ENCODE measurements around the gene TTC7B.

The TTC7B gene

DNA sequence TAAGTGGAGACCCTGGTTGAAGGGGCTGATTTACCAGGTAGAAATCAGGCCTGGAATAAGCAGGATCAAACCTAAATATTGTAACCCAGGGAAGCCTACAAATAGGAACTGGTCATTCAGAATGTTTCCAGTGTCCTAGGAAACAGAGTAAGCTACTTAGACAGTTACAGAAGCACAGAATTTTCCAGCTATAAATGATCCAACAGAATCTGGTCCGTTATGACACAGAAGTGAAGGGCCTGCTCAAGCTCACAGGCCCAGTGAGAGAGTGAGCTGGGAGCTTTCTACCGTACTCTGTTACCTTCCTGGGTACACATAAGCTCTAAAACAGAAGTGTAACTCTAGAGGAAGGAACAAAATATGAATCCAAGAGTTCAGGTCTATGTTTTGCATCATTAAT is 119.1 kb downstream of the TTC7B start:
- no peak for DNase-seq

DNA sequence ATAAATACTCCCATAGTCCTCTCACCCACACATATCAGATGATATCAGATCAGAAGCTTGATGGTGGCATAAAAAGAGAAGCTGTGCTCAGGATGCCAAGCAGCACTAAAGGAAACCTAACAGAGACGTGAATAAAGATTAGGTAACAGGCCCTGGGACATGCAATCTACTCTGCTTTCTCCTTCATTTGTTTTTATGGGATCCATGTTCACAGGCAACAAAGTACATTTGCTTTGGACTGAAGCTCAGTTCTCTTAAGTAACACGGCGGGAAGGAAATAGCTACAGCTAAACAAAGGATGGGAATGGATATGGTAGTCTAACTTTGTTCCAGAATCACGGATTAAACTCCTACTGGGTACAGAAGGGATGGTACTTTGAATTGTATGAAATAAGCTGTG is 119.5 kb downstream of the TTC7B start:
- no peak for DNase-seq

DNA sequence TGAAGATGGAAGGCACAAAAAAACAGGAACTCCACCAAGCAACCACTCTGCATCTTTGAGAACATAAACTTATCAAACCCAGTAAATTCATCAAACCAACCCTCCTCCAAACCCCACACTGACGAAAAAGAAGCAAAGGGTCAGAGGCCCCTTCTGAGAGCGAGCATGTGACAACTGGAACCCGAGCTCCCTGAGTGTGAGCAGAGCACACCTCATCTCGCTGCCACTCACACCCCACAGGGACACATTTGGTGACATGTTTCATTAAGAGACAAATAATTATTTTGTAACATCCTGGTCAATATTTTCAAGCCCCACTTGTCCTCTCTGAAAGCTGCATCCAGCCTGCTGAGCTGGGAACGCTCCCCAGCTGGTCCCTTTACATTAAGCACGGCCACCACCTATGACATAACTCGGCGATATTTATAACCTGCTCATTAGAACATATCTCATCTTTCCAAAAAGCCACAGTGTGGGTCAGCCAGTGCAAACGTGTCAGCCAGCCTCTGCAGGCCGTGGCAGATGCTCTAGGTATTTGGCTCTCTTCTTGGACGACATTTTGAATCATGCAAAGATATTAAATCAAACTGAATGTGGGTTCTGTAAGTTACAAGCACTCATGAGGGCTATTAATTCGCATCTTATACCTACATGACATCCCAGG is 120.1 kb downstream of the TTC7B start:
- no peak for DNase-seq

DNA sequence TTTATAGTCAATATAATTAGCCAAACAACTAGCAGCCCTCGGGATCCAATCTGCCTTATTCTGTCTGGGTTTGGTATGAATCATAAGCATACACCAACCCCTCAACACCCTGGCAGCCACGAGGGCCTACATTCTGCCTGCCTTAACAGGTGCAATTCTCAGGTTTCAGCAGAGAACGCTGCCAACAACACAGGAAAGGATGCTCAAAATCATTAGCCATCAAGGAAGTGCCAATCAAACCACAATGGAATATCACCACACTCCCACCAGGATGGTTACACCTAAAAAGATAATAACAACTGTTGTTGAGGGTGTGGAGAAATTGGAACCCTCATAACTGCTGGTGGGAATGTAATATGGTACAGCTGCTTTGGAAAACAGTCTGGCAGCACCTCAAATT is 122.8 kb downstream of the TTC7B start:
- no peak for DNase-seq

DNA sequence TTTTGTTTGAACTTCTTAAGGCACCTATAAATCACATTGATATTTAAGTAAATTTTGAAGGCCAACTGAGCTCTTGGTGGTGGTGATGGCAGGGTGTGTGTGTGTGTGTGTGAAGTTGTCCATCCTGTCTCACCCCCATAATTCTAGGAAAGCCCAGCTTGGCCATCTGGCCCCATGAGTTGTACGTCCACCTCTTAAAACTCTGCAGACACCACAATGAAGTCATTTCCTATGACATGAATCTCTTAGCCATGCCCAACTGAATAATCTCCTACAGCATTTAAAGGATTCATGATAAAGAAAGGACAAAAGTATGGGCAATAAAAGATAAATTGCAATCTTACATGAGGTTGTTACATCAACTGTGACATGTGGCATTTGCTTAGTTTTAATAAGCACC is 123.4 kb downstream of the TTC7B start:
- no peak for DNase-seq

DNA sequence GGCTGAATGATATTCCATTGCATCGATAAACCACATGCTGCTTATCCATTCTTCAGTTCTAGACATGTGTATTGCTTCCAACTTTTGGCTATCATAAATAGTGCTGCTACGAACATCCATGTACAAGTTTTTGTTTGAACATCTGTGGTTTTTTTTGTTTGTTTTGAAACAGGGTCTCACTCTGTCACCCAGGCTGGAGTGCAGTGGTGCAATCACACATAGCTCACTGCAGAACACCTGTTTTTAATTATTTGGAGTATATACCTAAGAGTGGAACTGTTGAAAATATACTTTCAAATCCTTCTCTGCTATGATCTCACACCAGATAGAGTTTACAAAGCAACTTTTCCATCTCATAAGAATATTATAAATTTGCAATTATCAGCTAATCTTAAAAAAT is 124.2 kb downstream of the TTC7B start:
- DNase-seq, result no peak

DNA sequence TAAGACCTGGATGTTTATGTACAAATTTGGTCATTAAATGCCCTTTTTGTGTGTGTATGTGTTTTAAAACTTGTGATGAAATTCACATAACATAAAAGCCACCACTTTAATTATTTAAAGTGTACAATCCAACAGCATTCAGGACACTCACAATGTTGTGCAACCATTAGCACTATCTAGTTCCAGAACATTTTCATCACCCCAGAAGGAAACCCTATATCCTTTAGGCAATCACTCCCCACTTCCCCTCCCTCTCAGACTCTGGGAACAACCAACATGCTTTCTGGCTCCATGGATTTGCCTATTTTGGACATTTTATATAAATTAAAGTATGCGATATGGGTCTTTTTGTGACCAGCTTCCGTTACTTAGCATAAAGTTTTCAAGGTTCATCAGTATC is 124.6 kb downstream of the TTC7B start:
- no peak for DNase-seq

DNA sequence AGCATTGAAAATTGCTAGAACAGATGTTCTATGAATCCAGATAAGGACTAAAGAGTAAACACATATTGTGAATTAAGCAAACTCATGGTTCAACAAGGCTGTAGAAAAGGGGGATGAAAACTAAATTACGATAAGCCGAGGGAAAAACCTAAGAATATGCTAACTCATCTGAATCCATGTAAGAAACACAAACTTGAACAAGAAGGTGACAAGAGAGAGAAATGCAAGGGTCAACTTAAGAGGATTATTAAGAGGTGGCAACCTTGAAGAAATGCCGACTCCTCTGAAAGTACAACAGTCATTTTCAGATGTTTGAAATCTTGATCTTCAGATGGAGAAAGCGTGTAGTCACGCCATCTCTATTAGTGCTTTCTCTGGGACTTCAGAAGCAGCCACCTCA is 128.6 kb downstream of the TTC7B start:
- no peak for DNase-seq

DNA sequence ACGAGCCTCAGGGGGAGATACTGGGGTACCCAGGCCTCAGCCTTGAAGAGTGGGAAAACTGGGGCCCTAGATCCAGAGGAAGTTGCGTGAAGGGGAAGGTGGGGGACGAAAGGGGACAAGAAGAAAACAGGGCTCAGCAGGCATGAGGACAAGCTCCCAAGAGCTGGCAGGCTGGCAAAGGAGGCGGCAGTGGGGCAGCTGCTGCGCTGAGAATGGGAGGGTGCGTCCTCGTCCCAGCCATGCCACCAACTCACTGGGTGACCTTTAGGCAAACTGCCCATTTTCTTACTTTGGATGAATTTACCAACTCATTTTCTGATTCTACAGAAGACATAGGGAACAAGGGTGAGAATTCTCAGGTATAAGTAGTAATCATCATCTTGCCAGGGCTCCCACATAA is 133.6 kb downstream of the TTC7B start:
- no peak for DNase-seq

DNA sequence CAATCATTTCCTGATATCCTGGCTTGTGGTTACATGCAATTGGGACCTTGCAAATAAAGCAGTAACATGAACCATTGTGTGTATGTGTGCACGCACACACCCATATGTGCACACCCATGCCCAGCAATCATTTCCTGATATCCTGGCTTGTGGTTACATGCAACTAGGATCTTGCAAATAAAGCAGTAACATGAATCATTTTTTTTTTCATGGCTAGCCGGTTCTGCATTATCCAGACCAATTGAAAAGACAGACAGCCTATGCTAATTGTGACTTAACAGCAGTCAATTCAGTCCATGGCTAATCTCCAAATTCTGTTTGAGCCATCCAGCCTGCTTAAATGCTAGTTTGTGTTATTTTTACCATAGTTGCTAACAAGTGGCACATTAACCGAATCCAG is 134.3 kb downstream of the TTC7B start:
- no peak for DNase-seq

DNA sequence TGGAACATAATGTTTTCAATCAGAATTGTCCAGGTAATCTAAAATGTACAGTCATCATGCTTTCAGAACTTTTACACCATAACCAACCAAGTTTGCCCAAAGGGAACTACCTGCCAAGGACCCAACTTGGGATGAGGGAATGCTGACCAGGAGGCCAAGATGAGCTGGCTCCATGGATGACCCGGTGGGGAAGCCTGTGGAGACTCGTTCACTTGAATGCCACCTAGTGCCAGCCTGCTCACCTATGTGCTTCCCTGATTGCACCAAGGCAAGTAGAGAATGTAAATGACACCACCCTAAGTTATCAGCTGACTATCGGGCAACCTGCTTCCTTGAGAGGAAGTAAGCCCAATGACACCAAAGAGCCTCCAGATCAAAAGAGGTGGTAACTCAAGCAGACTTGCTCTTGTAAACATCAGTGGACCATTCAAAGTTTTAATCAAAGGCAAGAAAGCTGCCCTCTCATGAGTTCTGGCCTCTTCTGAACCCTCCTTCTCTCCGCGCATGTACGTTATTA is 137.3 kb downstream of the TTC7B start:
- DNase-seq, result no peak

DNA sequence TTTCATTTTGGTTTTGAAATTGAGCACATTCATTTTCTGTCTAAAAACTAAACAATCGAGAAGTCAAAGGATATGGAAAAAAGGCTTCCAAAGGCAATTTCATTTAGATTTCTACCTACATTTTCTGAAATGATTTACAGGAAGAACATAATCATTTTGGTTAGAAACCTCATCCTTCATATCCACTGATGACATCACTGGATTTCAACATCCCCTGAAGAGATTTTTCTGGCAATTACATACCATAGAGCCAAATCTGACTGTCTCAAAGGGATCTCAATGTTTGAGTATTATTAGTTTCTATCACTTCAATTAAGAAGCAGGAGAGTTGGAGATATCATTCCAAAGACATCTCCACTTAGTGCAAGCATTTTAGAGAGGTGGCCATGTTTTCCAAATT is 137.8 kb downstream of the TTC7B start:
- DNase-seq, result no peak

DNA sequence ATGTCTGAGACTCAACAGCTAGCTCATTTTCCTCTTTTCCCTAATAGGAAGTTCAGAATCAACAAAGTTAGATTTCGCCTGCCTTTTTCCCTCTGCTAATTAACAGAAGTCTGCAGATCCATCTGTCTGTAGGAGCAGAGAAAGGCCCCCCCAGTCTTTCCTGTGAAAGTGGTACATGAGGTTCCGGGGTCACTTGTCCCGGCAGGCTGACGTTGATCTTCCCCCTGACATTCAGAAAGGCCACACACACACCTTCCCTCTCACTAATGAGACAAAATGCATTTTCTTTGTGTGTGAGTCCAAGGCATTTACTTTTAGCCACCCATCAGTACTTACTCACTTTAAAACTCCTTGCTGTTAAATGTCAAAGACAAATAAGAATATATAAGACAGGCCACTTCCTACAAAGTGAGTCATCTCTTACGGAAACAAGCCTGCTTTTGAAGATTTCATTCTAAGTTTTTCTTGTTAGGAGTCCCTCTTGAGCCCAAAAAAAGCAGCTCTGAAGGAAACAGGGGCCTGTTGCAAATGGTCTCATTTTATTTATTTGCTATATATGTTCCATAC is 138.7 kb downstream of the TTC7B start:
- no peak for DNase-seq

DNA sequence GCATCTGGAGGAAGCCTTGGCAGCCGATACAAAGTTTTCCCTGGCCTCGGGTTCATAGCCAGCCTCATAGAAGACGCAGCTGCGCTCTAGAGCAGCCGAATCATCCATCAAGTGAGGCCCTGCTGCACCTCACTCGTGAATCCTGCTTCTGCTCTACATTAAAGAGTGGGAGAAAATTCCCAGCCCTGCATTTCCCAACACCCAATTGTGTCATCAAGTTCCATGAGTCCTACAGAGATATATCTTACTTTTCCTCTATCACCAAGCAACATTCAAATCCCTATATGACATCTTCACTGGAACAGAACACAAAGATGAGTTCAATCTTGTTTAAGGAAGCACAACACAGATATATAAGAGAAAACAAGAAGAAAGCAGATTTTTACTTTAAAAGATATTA is 139.3 kb downstream of the TTC7B start:
- DNase-seq, result no peak

DNA sequence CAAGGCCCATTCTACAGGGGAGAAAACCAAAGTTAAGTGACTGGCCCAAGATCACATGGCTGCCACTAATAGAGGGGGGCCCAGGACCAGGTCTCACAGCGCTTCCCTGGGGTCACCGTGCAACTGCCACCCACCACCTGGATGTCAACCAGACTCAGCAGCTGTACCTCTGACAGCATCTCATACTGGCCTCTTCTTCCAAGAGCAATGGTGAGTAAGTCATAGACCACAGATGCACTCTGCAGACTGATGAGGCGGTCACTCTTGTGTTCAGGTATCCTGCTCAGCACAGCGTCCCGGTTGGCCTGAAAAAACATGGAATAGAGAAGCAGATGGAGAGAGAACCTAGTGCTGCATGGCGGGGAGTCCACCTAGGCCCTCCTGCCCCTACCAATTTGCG is 139.9 kb downstream of the TTC7B start:
- no peak for DNase-seq

DNA sequence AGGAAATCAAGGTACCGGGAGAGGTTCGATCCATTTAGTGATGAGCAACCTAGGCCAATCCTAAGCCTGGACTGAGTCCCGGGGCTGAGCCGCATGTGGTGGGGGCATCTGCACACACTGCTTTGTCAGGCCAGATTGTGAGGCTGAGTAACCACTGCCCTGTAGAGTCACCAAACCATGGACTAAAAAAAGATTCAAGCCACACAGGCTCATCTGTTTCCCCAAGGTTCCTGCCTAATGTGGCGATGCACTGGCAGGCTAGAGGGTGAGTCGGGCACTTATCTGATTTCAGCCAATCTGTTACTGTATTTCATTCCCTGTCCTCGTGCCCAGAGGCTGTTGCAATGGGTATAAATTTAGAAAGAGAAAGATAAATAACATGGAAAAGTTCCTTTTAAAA is 140.8 kb downstream of the TTC7B start:
- DNase-seq, result no peak

DNA sequence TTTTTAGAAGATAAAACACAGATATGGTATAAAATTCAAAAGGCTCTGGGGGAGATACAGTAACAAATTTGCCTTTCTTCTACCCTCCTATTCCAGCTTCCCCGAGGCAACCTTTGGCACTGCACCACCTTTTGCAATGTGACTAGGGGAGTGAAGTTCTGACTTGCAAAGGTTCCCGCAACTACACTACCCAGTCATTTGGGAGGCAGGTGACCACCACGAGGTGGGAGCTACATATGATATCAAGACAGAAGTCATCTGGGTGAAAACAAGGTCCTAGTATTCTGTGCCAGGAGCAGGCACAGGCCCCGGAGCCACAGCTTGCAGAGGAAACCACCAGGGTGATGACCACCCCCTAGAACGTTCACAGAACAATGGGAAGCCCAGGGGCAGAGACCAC is 141.5 kb downstream of the TTC7B start:
- DNase-seq, result no peak

DNA sequence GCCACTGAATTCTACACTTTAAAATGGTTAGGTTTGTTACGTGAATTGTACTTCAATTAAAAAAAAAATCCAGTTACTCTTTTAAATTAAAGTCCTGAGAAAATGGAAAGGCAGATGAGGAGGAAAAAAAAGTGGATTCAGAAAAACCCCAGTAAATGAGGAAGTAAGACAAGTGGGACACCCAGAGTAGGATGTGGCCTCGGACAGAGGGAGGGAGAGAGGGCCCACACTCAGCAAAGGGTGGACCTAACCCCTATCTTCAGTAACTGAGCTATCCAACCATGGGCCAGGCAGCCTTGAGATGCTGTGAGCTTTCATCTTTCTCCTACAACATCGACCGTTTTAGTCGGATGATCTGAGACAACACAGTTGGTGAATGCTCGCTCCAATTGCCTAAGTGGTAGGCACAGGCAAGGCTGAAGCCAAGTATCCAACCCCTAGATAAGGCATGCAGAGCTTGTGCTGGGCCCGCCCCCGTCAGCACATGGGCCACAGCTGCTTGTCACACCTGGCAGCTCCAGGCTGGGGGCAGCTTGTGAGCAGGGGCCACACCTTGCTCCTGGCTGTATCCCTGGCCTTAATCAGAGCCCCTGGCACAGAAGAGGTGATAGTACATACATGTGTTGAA is 142.1 kb downstream of the TTC7B start:
- no peak for DNase-seq

DNA sequence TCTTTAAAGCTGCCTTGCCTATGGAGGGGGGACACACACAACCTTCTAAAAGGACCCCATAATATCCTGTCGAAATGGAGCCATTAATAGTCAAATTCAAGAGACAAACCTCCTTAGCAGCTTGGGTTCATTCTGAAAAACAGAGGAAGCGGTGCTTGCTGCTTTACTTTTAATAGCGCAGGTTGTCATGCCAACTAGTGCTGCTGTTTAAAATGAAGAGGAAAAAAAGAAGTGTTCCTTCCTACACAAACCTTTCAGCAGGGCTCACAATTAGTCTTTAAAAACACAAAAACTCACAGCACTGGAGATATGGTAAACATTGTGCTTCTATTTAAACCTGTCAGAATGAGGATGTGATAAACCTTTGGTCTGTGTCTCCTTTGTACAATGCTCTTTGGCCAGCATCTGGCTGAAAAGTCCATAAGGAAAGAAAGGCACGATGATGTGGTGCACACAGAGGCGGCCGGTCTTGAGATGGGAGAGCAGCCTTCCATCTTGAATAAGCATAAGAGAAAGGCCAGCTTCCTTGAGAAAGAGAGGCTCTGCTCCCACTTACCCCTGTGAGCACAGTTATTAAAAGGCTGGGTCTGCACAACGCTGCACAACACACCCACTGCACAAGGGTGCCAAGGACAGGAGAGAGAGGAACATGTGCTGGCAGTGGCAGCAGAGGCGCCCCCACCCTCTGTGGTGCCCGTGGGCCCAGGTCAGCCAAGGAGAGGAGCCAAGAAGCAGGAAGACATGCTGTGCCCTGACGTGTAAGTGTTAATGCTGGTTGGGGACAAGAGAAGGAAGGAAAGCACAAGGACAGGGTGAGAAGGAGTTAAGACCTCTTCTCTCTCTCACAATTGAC is 144.6 kb downstream of the TTC7B start:
- no peak for DNase-seq

DNA sequence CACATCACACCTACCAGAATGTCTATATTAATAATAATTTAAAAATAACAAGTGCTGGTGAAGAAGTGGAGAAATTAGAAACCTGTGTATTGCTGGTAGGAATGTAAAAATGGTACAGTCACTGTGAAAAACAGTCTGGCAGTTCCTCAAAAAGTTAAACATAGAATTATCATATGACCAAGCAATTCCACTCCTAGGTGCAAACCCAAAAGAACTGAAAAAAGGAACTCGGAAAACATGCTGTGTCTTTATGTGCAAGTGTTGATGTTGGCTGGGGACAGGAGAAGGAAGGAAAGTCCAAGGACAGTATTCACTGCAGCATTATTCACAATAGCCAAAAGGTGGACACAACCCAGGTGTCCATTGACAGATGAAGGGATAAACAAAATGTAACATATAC is 146.5 kb downstream of the TTC7B start:
- no peak for DNase-seq

DNA sequence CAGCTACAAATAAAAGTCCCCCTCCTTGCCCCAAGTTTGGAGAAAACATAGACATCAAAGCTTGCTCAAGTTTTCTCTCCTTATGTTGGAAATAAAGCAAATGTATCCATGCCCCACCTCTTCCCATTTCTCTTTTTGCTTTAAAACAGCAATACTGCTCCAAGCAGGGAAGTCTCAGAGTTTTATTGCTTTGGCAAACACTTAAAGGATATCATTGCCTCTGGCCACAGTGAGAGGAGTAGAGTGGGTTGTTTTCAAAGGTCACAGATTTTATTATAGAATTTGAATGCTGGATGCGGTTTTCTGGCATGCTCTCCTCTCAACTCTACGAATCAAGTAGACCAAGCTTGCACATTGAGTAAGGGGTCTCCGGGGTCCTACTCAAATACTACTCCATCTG is 149.7 kb downstream of the TTC7B start:
- DNase-seq, result no peak

DNA sequence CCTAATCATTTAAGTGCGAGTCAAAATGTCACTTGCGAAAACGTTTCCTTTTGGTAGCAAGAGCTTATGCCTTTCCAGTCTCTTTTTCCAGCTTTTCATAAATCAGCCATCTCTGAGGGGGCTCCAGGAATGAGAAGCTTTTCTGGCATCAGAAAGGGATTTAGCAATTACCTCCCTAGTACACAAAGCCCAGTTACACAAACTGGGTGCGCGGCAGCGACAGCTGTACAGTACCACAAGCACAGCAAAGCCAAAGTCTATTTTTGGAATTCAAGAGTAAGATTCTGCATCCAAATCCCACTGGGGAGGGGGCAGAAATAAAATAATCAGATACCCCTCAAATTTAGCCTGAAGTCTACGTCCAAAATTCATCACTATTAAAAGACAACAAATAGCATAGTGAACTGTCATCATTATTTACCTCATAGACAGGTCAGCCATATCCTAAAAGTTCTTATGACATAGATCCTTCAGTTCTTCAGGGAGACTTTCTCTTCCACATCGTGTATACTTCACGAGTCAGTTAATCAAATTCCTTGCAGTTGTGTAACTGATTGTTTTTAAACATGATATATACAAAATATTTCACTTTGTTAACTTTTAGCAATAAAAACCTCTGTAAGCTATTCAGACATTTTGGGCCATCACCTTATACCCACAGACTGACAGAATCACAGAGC is 150.8 kb downstream of the TTC7B start:
- DNase-seq, result no peak

DNA sequence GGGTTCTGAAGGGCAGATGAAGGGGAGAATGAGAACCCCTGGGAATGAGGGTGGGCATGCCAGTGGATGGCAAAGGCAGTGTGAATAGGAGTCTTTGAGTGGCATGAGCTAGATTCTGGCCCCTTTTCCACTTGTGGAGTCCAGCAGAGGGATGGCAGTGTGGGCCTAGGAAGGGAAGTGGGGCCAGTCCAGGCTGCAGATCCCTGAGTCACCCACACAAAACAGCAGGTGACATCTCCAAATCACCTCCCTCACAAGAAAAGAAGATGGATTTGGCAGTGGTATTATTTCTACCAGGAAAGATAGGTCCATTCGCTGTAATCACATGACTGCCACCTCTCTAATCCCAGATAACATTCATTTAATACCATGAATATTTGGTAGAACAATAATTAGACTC is 151.3 kb downstream of the TTC7B start:
- DNase-seq, result no peak

Measured in NCI-H1417 treated with DMSO at 0.1 percent for 48 hours (cell line).